Mesenchymal stem cell (in vitro differentiated cells and primary cell): ENCODE results near the gene KDM1B.

Experiments
- DNase-seq: peaks from one replicate; pipeline ENCODE4 v3.0.0-alpha.2; 2013
- H2AFZ ChIP-seq: one replicate; pipeline ENCODE4 v1.6.1; 2013; ENCODE audit warnings: low read depth, mild to moderate bottlenecking, control low read depth, inconsistent platforms, low read length, moderate library complexity
- H2AK5ac ChIP-seq: 2 replicates; pipeline ENCODE4 v1.6.1; 2013; ENCODE audit warnings: low read length, moderate library complexity, mild to moderate bottlenecking, inconsistent platforms; ENCODE audit not compliant: severe bottlenecking
- H2BK120ac ChIP-seq: one replicate; pipeline ENCODE4 v1.6.1; 2013; ENCODE audit warnings: low read depth, mild to moderate bottlenecking, inconsistent platforms, low read length, moderate library complexity
- H2BK12ac ChIP-seq, 2 experiments: one replicate each; pipeline ENCODE4 v1.6.1; 2013; ENCODE audit warnings: inconsistent platforms in 2 of 2, low read length in 2 of 2, mild to moderate bottlenecking in 2 of 2, moderate library complexity in 2 of 2, control low read depth in 1 of 2
- H2BK15ac ChIP-seq: one replicate; pipeline ENCODE4 v1.6.1; 2013; ENCODE audit warnings: mild to moderate bottlenecking, low read depth, inconsistent platforms; ENCODE audit not compliant: poor library complexity, severe bottlenecking
- H2BK5ac ChIP-seq: 2 replicates; pipeline ENCODE4 v1.6.1; 2013; ENCODE audit warnings: low read depth, mild to moderate bottlenecking, low read length, control low read depth, inconsistent platforms; ENCODE audit not compliant: poor library complexity, severe bottlenecking
- H3K14ac ChIP-seq, 2 experiments: one replicate each; pipeline ENCODE4 v1.6.1; 2013; ENCODE audit warnings: inconsistent platforms in 2 of 2, low read length in 2 of 2, control low read depth in 1 of 2, mild to moderate bottlenecking in 1 of 2, moderate library complexity in 1 of 2
- H3K18ac ChIP-seq, 2 experiments: one replicate each; pipeline ENCODE4 v1.6.1; 2013; ENCODE audit warnings: inconsistent platforms in 2 of 2, low read length in 2 of 2, control low read depth in 1 of 2, low read depth in 1 of 2, mild to moderate bottlenecking in 1 of 2
- H3K23ac ChIP-seq, 2 experiments: one replicate each; pipeline ENCODE4 v1.6.1; 2013; ENCODE audit warnings: inconsistent platforms in 2 of 2, low read length in 2 of 2, mild to moderate bottlenecking in 2 of 2, moderate library complexity in 2 of 2, control low read depth in 1 of 2
- H3K27ac ChIP-seq: 2 replicates; pipeline ENCODE4 v1.5.1; 2013; ENCODE audit warnings: mild to moderate bottlenecking, moderate library complexity, low read length, control low read depth, inconsistent platforms; ENCODE audit not compliant: poor library complexity, severe bottlenecking
- H3K27me3 ChIP-seq, 2 experiments: 2 replicates each; pipeline versions ENCODE4 v1.6.1 to v1.7.0; 2013; ENCODE audit warnings: low read length in 2 of 2, mild to moderate bottlenecking in 2 of 2, moderate library complexity in 2 of 2, control low read depth in 1 of 2, inconsistent platforms in 1 of 2; ENCODE audit not compliant: control insufficient read depth in 1 of 2, insufficient read depth in 1 of 2
- H3K36me3 ChIP-seq, 2 experiments: 2 replicates each; pipeline versions ENCODE4 v1.6.1 to v1.7.0; 2013; ENCODE audit warnings: low read length in 2 of 2, control low read depth in 1 of 2, inconsistent platforms in 1 of 2, low read depth in 1 of 2, mild to moderate bottlenecking in 1 of 2; ENCODE audit not compliant: insufficient read depth in 2 of 2, control insufficient read depth in 1 of 2
- H3K4ac ChIP-seq, 2 experiments: one replicate each; pipeline ENCODE4 v1.6.1; 2013; ENCODE audit warnings: inconsistent platforms in 2 of 2, low read length in 2 of 2, mild to moderate bottlenecking in 2 of 2, moderate library complexity in 2 of 2, control low read depth in 1 of 2, low read depth in 1 of 2
- H3K4me1 ChIP-seq: 2 replicates; pipeline ENCODE4 v1.6.1; 2013; ENCODE audit warnings: low read depth, low read length, control low read depth; ENCODE audit not compliant: control insufficient read depth, insufficient read depth
- H3K4me2 ChIP-seq: 2 replicates; pipeline ENCODE4 v1.6.1; 2013; ENCODE audit warnings: low read length, mild to moderate bottlenecking, inconsistent platforms; ENCODE audit not compliant: poor library complexity, severe bottlenecking
- H3K4me3 ChIP-seq, 2 experiments: 2 replicates each; pipeline versions ENCODE4 v1.5.1 to v1.7.0; 2013; ENCODE audit warnings: low read length in 2 of 2, mild to moderate bottlenecking in 2 of 2, control low read depth in 1 of 2, low read depth in 1 of 2; ENCODE audit not compliant: insufficient read depth in 1 of 2
- H3K79me1 ChIP-seq: replicated peaks from 2 replicates; pipeline ENCODE4 v1.6.1; 2013; ENCODE audit warnings: mild to moderate bottlenecking, control low read depth, low read length, inconsistent platforms; ENCODE audit not compliant: poor library complexity, severe bottlenecking
- H3K9ac ChIP-seq: 2 replicates; pipeline ENCODE4 v1.7.0; 2013; ENCODE audit warnings: mild to moderate bottlenecking, low read length, moderate library complexity
- H3K9me3 ChIP-seq: 2 replicates; pipeline ENCODE4 v1.7.0; 2013; ENCODE audit warnings: mild to moderate bottlenecking, low read length; ENCODE audit not compliant: control insufficient read depth
- H4K8ac ChIP-seq: one replicate; pipeline ENCODE4 v1.6.1; 2013; ENCODE audit warnings: inconsistent platforms, mild to moderate bottlenecking, low read length, moderate library complexity
- H4K91ac ChIP-seq: one replicate; pipeline ENCODE4 v1.6.1; 2013; ENCODE audit warnings: mild to moderate bottlenecking, low read length, inconsistent platforms
- WGBS: methylation state at CpG from one replicate; pipeline ENCODE4 v1.1.7; 2013; ENCODE audit warnings: mixed read lengths; 5-methylcytosine and 5-hydroxymethylcytosine counted together

KDM1B gene

GRCh38 chr6:18210707-18211106, 55.5 kb downstream of the KDM1B start:
- Histone ChIP-seq H3K4me1 (no peaks in the 10 kb centered on the region), H3K23ac (no peak overlapping the region), H3K18ac (no peak overlapping the region), H3K4me3 (no peak overlapping the region), H3K4me2 (no peak overlapping the region), H3K36me3 (peaks cover 35 to 55% of the 10 kb centered on the region in 2 experiments), H3K79me1 (no peaks in the 10 kb centered on the region), H3K14ac (no peak overlapping the region), H3K27ac (no peak overlapping the region), H2BK120ac (no peak overlapping the region), H3K27me3 (no peaks in the 10 kb centered on the region), H3K9ac (no peak overlapping the region), H2AK5ac (no peak overlapping the region), H3K4ac (no peak overlapping the region), H4K91ac (no peak overlapping the region), H2BK12ac (no peak overlapping the region), H4K8ac (no peak overlapping the region), H2BK5ac (no peak overlapping the region), H2AFZ (no peak overlapping the region), H3K9me3 (no peaks in the 10 kb centered on the region), H2BK15ac (no peak overlapping the region)
- WGBS, result 95% methylated on average over 5 of the region's 5 CpGs
- DNase-seq, result no peak

GRCh38 chr6:18211338-18211737, 56.1 kb downstream of the KDM1B start:
- no peak overlapping the region for H3K27ac ChIP-seq
- 98% methylated on average over 6 of the region's 6 CpGs for WGBS

GRCh38 chr6:18212231-18212630, 57.0 kb downstream of the KDM1B start:
- no peaks in the 10 kb centered on the region for H3K9me3 ChIP-seq
- no peaks in the 10 kb centered on the region for H3K4me1 ChIP-seq
- H3K4me3 ChIP-seq, result no peak overlapping the region
- no peak overlapping the region for H3K18ac ChIP-seq
- peaks cover 1% of the 10 kb centered on the region for H3K79me1 ChIP-seq
- H3K27me3 ChIP-seq, result no peaks in the 10 kb centered on the region
- H2BK12ac ChIP-seq, result no peak overlapping the region
- WGBS, result 89% methylated on average over 4 of the region's 4 CpGs
- H3K14ac ChIP-seq, result no peak overlapping the region
- no peak overlapping the region for H3K9ac ChIP-seq
- no peak overlapping the region for H2BK120ac ChIP-seq
- no peak overlapping the region for H3K4me2 ChIP-seq
- no peak overlapping the region for H2AK5ac ChIP-seq
- H3K27ac ChIP-seq, result no peak overlapping the region
- H2BK5ac ChIP-seq, result no peak overlapping the region
- H3K23ac ChIP-seq, result no peak overlapping the region
- H2AFZ ChIP-seq, result no peak overlapping the region
- no peak overlapping the region for H3K4ac ChIP-seq
- peaks cover 27 to 61% of the 10 kb centered on the region in 2 experiments for H3K36me3 ChIP-seq
- no peak overlapping the region for H4K8ac ChIP-seq
- DNase-seq, result no peak
- H4K91ac ChIP-seq, result no peak overlapping the region
- H2BK15ac ChIP-seq, result no peak overlapping the region

More at GRCh38 chr6:18211338-18211737, 56.1 kb downstream of the KDM1B start:
- H3K36me3 ChIP-seq, result peaks cover 33 to 57% of the 10 kb centered on the region in 2 experiments
- no peaks in the 10 kb centered on the region for H3K79me1 ChIP-seq
- H3K9ac ChIP-seq, result no peak overlapping the region
- H3K23ac ChIP-seq, result no peak overlapping the region
- no peak overlapping the region for H2BK120ac ChIP-seq
- no peak overlapping the region for H2BK12ac ChIP-seq
- no peak overlapping the region for H3K4me2 ChIP-seq
- DNase-seq, result no peak
- no peaks in the 10 kb centered on the region for H3K4me1 ChIP-seq
- no peaks in the 10 kb centered on the region for H3K9me3 ChIP-seq
- H4K8ac ChIP-seq, result no peak overlapping the region
- no peak overlapping the region for H3K4ac ChIP-seq
- H2AFZ ChIP-seq, result no peak overlapping the region
- no peak overlapping the region for H2BK15ac ChIP-seq
- H2AK5ac ChIP-seq, result no peak overlapping the region
- no peak overlapping the region for H3K14ac ChIP-seq
- no peak overlapping the region for H3K4me3 ChIP-seq
- H2BK5ac ChIP-seq, result no peak overlapping the region
- H4K91ac ChIP-seq, result no peak overlapping the region
- H3K18ac ChIP-seq, result no peak overlapping the region
- H3K27me3 ChIP-seq, result no peaks in the 10 kb centered on the region

GRCh38 chr6:18213439-18213838, 58.2 kb downstream of the KDM1B start:
- DNase-seq, result no peak

More at GRCh38 chr6:18213439-18213838, 58.2 kb downstream of the KDM1B start:
- Histone ChIP-seq H3K14ac (no peak overlapping the region), H3K23ac (no peak overlapping the region), H2BK5ac (no peak overlapping the region), H4K91ac (no peak overlapping the region), H3K4ac (no peak overlapping the region), H3K79me1 (peaks cover 1% of the 10 kb centered on the region), H2BK15ac (no peak overlapping the region), H3K4me3 (no peak overlapping the region), H2AFZ (no peak overlapping the region), H2BK12ac (no peak overlapping the region), H3K9ac (no peak overlapping the region), H2BK120ac (no peak overlapping the region), H3K27me3 (no peaks in the 10 kb centered on the region), H3K4me2 (no peak overlapping the region), H3K9me3 (no peaks in the 10 kb centered on the region), H3K4me1 (no peaks in the 10 kb centered on the region), H3K36me3 (peaks cover 24 to 61% of the 10 kb centered on the region in 2 experiments), H3K18ac (no peak overlapping the region), H3K27ac (no peak overlapping the region), H4K8ac (no peak overlapping the region), H2AK5ac (no peak overlapping the region)
- 97% methylated on average over 8 of the region's 9 CpGs for WGBS
